Transverse colon (tissue), 4 donors: ENCODE results near the gene SDK2. TPM values are rescaled to one million over a fixed set of nuclear protein-coding genes. Genes with fewer than 3 reads are reported as not detected.

Experiments
- DNase-seq: peaks from one replicate; pipeline ENCODE4 v3.0.0-alpha.2; 2019
- H3K27ac ChIP-seq, 4 donors: fragments of 200-600 bp; sonication (generic); 2 replicates each; pipeline ENCODE4 v1.5.1; 2016 to 2018; ENCODE audit warnings: inconsistent platforms in 4 of 4
- H3K27me3 ChIP-seq: fragments of 200-600 bp; sonication (generic); 2 replicates; pipeline ENCODE4 v1.5.1; 2017; ENCODE audit warnings: inconsistent platforms
- H3K36me3 ChIP-seq, 4 donors: fragments of 200-600 bp; sonication (generic); 2 replicates each; pipeline ENCODE4 v1.5.1; 2017 to 2019; ENCODE audit warnings: inconsistent platforms in 4 of 4
- H3K4me1 ChIP-seq, 4 donors: fragments of 200-600 bp; sonication (generic); 2 replicates each; pipeline ENCODE4 v1.5.1; 2017 to 2020; ENCODE audit warnings: inconsistent platforms in 4 of 4
- H3K4me3 ChIP-seq, 4 donors: fragments of 200-600 bp; sonication (generic); 1 replicate in 1 of 4; 2 replicates in 3 of 4; pipeline versions ENCODE4 v1.5.1 to v1.6.1; 2017 to 2019; ENCODE audit warnings: inconsistent platforms in 4 of 4
- H3K9me3 ChIP-seq, 2 donors: fragments of 200-600 bp; sonication (generic); 2 replicates each; pipeline ENCODE4 v1.5.1; 2017 to 2019; ENCODE audit warnings: inconsistent platforms in 2 of 2
- CTCF ChIP-seq, 5 experiments: fragments of 200-600 bp in 3 of 5; fragments of 450-650 bp in 2 of 5; sonication (generic) in 3 of 5; IDR thresholded peaks; 1 replicate in 2 of 5; 2 replicates in 3 of 5; pipeline ENCODE4 v1.5.1; 2016 to 2017; ENCODE audit warnings: antibody characterized with exemption in 5 of 5, inconsistent platforms in 3 of 5, mild to moderate bottlenecking in 2 of 5, moderate library complexity in 1 of 5
- EP300 ChIP-seq: sonication (generic); formaldehyde crosslinking; IDR thresholded peaks from one replicate; pipeline ENCODE4 v1.6.1; 2017; ENCODE audit warnings: antibody characterized with exemption, low read depth
- POLR2A ChIP-seq: fragments of 450-650 bp; IDR thresholded peaks from one replicate; pipeline ENCODE4 v1.6.1; 2016; ENCODE audit warnings: antibody characterized with exemption, mild to moderate bottlenecking, moderate library complexity
- POLR2AphosphoS5 ChIP-seq, 3 donors: sonication (generic); formaldehyde crosslinking; IDR thresholded peaks; one replicate each; pipeline ENCODE4 v1.6.1; 2016; ENCODE audit warnings: antibody characterized with exemption in 3 of 3
- WGBS, 2 donors: methylation state at CpG; one replicate each; pipeline ENCODE4 v1.1.5; 2018; ENCODE audit warnings: low coverage in 1 of 2; 5-methylcytosine and 5-hydroxymethylcytosine counted together
- in situ Hi-C, 4 donors: fragments of 200-750 bp; cut with MboI; loops; one replicate each; pipeline versions ENCODE4 v1.15.0 to v1.15.1; 2017; ENCODE audit warnings: low sequenced_read_pairs in 3 of 4, low pct_ligation_motif_present in 1 of 4, low pct_unique_long_range_greater_than_20kb in 1 of 4
- intact Hi-C: fragments of 100-400 bp; cut with DNase I; formaldehyde crosslinking; loops from one replicate; pipeline ENCODE4 v1.15.1; 2023; ENCODE audit warnings: low total_unique reads
- total RNA-seq, 4 donors: library from RNA; depleted of rRNA; stranded (reverse); fragments of >200 nt; gene quantifications; one replicate each; pipeline ENCODE4 v1.1.0, GENCODE V29; 2016

Gene SDK2
- total RNA-seq, 4 donors from 2014 or later = 2.6 to 9.8 (median 3.4) TPM

GRCh38 chr17:73652886-73653480, 8.7 kb upstream of the SDK2 start:
- H3K36me3 ChIP-seq = no peaks in the 10 kb centered on the region
- H3K4me3 ChIP-seq = no peak overlapping the region
- WGBS, 2 donors = 78 to 93% methylated on average over 3 of the region's 3 CpGs
- H3K4me1 ChIP-seq = peaks cover 10 to 27% (median 17%) of the 10 kb centered on the region in 4 donors
- DNase-seq = no peak
- peaks cover 8% of the 10 kb centered on the region for H3K27me3 ChIP-seq
- peak overlapping the region; percentile 26 to 73 (median 48) for H3K27ac ChIP-seq
- intact Hi-C loops = no loop called here
- peaks cover 4 to 6% of the 10 kb centered on the region in 2 donors for H3K9me3 ChIP-seq
- in situ Hi-C loops = no loop called here
- TF ChIP-seq EP300 = no peak
- TF ChIP-seq CTCF (IDR thresholded peaks at IDR 0.05) = no peak
- no peak for TF ChIP-seq POLR2A
- no peak for TF ChIP-seq POLR2AphosphoS5 (IDR thresholded peaks at IDR 0.05)

- intact Hi-C loops = no loop called here
- in situ Hi-C loops = no loop called here
- TF ChIP-seq CTCF (IDR thresholded peaks at IDR 0.05) = no peak
- Histone ChIP-seq H3K4me3 (no peak overlapping the region), H3K27ac (peak overlapping the region; percentile 8 to 73 (median 58)), H3K36me3 (no peaks in the 10 kb centered on the region), H3K4me1 (peaks cover 7 to 20% (median 13%) of the 10 kb centered on the region in 4 donors), H3K27me3 (peaks cover 13% of the 10 kb centered on the region), H3K9me3 (peaks cover 4 to 6% of the 10 kb centered on the region in 2 donors)
- 53 to 77% methylated on average over 8 to 11 of the region's 11 CpGs for WGBS, 2 donors
- peak; percentile 74 for DNase-seq
These were observed 6.5 kb upstream of the SDK2 start for GRCh38 chr17:73650617-73651200.

GRCh38 chr17:73650140-73650539, 5.9 kb upstream of the SDK2 start:
- no peaks in the 10 kb centered on the region for H3K36me3 ChIP-seq
- 21 to 27% methylated on average over 2 of the region's 2 CpGs for WGBS, 2 donors
- H3K4me1 ChIP-seq = peaks cover 7 to 26% (median 18%) of the 10 kb centered on the region in 4 donors
- H3K27ac ChIP-seq = peak overlapping the region; percentile 8 to 73 (median 58)
- no peak overlapping the region for H3K4me3 ChIP-seq
- in situ Hi-C loops (no loop called here), intact Hi-C loops (no loop called here)
- H3K27me3 ChIP-seq = peaks cover 19% of the 10 kb centered on the region
- H3K9me3 ChIP-seq = peaks cover 4 to 6% of the 10 kb centered on the region in 2 donors
- DNase-seq = peak; percentile 52
- TF ChIP-seq CTCF (IDR thresholded peaks at IDR 0.05) = peak in 4 of 5 experiments; percentile 26 to 49 (median 41)
- no peak for TF ChIP-seq EP300
- TF ChIP-seq POLR2AphosphoS5 (IDR thresholded peaks at IDR 0.05) = no peak
- no peak for TF ChIP-seq POLR2A

- TF ChIP-seq POLR2AphosphoS5 (IDR thresholded peaks at IDR 0.05) (no peak), CTCF (IDR thresholded peaks at IDR 0.05) (no peak), EP300 (no peak), POLR2A (no peak)
These were observed 4.7 kb upstream of the SDK2 start for GRCh38 chr17:73648974-73649373.

More at GRCh38 chr17:73648974-73649373, 4.7 kb upstream of the SDK2 start:
- Histone ChIP-seq H3K36me3 (no peaks in the 10 kb centered on the region), H3K27ac (no peak overlapping the region), H3K27me3 (peaks cover 30% of the 10 kb centered on the region), H3K4me3 (no peak overlapping the region), H3K4me1 (peaks cover 11 to 33% (median 24%) of the 10 kb centered on the region in 4 donors), H3K9me3 (peaks cover under 1 to 4% of the 10 kb centered on the region in 2 donors)
- no peak for DNase-seq
- WGBS, 2 donors = 95% methylated on average over 3 of the region's 3 CpGs
- intact Hi-C loops = no loop called here
- in situ Hi-C loops = no loop called here
